Embryonic facial prominence (tissue), 1 donor: Measurements from ENCODE around the gene TNFRSF13B.
"Not testable (repeated sequence)": the region's sequence is repeated elsewhere in the genome, so short reads cannot be mapped to it uniquely, and the experiment has no call there.

Experiments
- DNase-seq: peaks from one replicate; pipeline ENCODE4 v3.0.0-alpha.2; 2016; ENCODE audit errors: extremely low spot score

The TNFRSF13B gene

DNA sequence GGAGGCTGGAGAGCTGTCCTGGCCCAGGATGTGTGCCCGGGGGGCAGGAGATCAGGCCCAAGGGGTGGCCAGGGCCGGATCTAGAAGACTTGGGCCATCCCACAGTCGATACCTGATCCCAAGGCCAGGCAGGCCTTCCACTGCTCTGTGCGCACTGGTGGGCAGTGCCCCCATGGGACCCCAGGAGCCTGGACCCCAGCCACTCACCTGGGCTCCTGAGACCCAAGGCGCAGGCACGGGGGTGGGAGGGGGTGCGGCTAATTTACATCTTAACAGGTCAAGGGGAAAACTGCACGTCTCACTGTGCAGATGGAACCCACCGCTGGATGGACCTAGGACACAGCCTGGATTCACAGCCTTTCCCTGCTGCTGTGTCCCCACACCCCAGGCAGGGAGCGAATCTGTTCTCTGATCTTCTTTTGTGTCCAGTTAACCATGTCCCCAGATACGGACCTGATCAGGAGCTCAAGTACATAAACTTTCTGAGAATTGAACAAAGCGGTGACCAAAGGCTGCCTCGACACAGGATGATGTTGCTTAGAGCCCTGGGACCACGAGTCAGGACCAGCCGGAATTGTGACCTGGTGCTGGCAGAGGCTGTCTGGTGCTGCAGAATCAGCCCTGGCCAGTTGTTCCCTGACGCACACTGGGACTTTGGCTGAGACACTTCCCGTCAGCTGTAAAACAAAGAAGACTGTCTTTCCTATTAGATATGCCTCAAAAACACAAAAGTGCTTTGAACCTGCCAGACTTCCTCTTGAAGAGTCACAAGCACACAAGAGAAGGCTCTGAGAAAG lies 60.6 kb downstream of the TNFRSF13B start:
- DNase-seq: no peak

DNA sequence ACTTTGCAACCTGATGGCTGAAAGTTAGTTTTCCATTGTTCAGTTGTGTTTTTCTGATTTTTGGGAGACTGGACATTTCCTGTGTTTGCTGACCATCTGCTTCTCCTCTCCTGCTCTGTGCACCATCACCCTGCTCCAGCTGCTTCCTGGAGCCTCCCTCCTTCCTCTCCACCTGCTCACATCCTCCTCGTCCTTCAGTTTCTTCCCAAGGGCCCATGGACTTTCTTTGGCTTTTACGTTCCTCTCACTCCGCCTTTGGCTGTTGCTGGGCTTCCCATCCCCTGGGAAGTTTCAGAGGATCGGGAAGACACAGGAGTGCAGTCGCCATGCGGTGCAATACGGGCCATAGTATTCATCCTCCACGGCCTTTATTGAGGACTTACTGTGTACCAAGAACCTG lies 61.6 kb downstream of the TNFRSF13B start:
- no peak for DNase-seq

DNA sequence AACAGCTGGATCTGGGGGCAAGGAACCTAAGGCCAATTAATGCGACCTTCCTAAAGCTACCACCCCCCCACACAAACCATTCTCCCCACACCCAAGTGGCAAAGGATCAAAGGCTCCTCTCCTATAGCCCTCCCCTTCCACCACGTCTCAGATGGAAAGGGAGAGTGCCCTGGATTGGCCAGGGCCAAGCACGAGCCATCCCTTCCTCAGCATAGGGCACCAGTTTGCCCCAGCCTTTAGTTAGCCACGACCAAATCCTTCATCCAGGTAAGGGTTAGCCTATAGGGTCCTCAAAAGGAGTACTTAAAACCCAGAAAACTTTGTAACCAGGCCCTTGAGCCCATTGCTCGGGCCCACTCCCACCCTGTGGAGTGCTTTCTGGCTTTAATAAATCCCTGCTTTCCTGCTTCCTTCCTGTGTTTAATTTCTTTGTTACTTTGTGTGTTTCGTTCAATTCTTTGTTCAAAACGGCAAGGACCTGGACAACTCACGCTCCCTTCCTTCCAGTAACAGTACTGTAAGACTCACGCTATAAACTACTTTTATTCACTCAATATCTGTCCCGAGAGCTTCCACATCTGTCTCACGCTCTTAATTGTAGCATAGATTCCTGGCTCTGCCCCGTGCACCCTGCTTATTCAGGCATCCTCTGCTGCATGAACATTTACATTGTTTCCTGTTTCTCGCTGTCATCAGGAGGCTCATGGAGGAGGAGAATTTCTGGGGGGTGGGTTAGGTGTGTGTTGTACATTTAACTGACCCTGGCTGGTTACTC lies 62.3 kb downstream of the TNFRSF13B start:
- no peak for DNase-seq

DNA sequence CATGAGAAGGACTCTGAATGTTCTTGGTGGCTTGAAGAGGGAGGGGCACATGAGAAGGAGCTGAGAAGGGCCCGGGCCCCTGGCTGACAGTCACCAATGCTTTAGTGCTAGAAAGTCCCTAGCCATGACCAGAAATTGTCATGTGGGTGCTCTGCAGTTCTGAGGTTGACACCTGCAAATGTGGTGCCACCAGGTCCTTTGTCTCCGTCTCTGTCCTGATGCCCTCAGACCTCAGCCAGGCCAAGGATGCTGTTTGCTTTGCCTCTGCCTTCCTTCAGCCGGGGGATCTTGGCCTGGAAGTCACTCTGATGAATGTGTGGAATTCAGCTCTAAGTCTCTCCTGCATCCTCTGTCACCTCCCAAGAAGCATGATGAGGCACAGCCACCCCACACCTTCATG lies 63.6 kb downstream of the TNFRSF13B start:
- DNase-seq: no peak

DNA sequence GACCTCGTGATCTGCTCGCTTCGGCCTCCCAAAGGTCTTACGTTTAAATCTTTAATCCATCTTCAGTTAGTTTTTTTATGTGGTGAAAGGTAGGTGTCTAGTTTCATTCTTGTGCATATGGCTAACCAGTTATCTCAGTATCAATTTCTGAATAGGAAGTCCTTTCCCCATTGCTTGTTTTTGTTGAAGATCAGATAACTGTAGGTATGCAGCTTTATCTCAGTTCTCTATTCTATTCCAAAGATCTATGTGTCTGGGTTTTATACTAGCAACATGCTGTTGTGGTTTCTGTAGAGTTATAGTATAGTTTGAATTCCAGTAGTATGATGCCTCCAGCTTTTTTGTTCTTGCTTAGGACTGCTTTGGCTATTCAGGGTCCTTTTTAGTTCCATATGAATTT lies 65.2 kb downstream of the TNFRSF13B start:
- no peak for DNase-seq

DNA sequence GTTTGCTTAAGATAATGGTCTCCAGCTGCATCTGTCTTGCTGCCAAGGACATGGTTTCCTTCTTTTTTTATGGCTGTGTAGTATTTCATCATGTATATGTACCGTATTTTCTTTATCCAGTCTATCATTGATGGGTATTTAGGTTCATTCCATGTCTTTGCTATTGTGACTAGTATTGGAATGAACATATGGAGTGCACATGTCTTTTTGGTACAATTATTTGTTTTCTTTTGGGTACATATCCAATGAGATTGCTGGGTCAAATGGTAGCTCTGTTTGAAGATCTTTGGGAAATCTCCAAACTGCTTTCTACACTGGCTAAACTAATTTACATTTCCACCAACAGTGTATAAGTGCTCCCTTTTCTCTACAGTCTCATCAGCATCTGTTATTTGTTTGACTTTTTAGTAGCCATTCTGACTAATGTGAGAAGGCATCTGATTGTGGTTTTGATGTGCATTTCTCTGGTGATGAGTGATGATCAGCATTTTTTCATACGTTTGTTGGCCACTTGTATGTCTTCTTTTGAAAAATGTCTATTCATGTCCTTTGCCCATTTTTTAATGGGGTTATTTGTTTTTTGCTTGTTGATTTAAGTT lies 66.2 kb downstream of the TNFRSF13B start:
- no peak for DNase-seq

DNA sequence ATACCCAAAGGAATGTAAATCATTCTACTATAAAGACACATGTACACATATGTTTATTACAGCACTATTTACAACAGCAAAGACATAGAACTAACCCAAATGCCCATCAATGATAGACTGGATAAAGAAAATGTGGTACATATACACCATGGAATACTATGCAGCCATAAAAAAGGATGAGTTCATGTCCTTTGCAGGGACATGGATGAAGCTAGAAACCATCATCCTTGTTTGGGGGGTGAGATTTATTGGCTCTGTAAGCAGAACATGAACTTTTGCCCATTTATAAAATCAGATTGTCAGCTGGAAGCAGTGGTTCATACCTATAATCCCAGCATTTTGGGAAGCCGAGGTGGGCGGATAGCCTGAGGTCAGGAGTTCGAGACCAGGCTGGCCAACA lies 68.8 kb downstream of the TNFRSF13B start:
- not testable (repeated sequence) for DNase-seq

DNA sequence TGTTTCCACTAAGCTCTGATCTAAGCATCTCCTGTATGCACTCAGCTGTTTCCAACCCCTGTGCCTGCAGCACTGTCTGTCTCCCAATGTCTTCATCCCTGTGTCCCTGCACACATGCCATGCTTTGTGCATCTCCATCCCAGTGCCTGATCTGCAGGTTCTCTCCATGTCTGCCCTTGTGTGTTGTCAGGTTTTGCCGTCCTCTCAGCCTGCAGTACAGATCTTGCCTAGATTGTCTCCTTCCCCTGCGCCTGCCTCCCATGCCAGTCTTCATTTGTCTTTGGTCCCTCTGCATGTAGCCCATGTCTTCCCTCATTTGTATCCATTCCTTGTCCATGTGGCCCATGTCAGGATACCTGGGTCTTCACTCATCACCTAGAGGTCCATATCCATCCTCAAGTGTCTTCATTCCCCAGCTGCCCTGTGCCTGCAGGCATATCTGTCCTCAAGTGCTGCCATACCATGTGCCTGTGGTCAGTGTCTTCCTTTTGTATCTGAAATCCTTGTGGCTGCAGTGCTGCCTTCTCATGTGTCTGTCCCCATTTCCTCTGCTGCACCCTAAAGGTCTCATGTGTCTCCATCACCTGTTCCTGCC lies 71.5 kb downstream of the TNFRSF13B start:
- DNase-seq: no peak

DNA sequence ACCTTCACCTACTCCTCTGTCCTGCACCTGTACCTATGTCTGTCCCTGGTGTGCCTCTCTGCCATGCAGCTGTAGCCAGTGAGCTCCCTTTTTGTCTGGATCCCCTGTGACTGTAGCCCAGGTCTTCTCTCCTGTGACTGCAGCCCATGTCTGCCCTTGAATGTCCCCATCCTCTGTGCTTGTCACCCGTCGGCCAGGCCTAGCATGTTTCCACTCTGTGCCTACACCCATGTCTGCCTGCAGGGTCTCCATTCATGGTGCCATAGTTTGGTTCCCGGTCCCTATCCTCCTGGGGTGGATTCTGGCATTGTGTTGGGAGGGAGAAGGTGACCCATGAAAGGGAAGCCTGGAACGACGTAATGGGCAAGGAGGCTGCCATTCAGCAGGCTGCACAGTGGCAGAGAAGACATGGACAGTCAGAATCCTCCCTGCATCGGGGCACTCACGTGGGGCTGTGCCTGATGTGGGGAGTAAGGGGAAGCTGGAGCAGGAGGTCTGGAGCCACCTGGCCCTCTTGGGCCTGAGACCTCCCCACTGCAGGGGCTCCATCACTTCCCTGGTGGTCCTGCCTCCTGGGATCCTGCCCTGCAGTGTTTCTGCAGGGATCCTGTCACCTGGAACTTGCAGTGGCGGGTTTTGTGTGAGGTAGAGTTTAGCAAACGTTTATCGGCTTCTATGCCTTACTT lies 74.6 kb downstream of the TNFRSF13B start:
- not testable (repeated sequence) for DNase-seq

DNA sequence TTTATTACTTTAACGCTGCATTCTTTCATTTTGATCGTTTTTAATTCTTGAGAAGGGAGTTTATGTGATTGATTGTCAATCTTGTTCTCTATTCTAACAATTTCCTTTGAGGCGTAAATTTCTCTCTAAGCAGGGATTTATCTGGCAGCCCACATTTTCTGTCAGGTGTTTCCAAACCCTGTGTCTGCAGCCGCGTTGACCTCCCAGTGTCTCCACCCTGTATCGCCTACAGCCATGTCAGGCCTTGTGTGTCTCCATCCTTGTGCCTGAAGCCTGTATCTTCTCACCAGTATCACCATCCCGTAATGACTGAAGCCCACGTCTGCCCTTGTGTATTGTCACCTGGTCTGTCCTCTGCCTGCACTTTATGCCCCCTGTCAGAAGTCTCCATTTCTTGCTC lies 75.7 kb downstream of the TNFRSF13B start:
- DNase-seq: not testable (repeated sequence)

DNA sequence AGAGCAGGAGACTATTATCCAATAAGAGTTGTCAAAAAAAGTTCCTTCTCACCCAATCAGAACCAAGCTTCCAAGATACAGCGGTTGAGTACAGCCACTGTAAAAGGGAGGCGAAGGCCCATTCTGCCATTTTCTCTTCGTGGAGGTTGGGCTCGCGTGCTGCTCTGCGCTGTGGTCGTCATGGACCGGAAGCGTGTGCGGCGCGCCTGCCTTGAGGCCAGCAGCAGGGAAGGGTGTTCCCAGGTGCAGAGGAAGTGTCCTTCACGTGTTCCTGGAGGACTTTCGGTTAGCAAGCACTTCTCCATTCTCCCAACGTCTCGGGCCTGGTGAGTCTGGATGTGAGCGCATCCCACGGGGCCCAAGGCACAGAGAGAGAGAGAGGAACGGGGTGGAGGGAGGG lies 78.4 kb downstream of the TNFRSF13B start:
- DNase-seq: not testable (repeated sequence)

DNA sequence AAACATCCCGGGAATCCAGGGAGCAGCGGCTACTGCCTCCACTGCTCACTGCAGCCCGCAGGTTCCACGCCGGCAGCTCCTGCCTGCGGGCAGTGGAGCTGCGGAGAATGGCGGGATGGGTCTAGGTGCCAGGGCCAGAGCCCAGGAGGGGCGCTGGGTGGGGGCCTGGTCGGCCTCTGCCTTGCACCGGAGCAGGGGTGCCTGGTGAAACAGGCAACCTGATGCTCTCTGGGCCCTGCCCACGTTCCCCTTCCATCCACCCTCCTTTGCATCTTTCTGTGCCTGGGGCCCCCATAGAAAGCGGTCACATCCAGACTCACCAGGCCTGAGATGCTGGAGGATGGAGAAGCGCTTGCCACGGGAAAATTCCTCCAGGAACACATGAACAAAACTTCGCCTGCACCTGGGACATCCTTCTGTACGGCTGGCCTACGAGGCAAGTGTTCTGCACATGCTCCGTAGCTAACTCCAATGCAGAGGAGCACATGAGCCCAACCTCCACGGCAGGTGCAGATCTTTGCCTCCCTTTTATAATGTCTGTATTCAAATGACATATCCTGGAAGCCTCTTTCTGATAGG lies 79.0 kb downstream of the TNFRSF13B start:
- not testable (repeated sequence) for DNase-seq

DNA sequence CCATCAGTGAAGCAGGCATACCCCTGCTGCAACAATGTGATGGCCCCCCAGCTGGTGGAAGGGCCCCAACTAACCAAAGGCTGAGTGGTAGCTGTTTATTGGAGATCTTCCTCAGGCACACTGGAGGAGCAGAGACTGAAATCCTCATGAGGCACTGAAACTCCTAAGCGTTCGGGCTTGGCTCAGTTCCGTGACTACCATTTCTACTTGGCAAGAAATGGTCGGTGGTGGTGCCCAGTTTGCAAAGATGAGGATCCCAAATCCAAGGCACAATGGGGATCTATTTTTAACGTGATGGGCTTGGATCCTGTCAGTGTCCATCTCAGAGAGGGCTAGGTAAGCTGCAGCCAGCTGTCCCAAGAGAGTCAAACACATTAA lies 82.8 kb downstream of the TNFRSF13B start:
- no peak for DNase-seq
